ENCODE data around the gene SRCAP.

DNA sequence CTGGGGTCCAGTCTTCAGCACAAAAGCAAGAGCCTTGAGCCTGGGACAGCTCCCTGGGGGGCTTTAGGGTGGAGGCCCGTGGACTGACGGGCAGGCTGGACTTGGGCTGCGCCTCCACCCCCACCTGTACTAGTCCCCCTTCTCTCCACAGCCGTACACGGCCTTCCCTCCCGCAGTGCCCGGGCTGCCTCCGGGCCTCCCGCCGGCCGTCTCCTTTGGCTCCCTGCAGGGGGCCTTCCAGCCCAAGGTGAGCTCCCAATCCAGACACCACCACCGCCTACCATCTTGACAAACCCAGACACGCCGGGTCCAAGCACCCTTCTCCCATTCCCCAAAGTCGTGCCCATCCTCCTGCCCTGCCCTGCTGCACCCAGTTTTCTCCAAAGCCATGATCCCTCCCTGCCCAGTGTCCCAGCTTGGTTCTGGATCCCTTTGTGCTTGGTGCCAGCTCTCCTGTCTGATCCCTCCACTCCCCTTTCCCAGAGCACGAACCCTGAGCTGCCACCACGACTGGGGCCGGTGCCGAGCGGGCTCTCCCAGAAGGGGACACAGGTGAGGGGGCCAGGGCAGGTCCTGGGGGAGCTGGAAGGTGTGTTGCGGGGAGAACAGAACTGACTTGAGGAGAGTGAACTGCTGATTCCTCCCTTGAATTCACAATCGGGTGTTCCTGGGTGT, 33.7 kb upstream of the SRCAP start:
- TF ChIP-seq, protein P1, sequence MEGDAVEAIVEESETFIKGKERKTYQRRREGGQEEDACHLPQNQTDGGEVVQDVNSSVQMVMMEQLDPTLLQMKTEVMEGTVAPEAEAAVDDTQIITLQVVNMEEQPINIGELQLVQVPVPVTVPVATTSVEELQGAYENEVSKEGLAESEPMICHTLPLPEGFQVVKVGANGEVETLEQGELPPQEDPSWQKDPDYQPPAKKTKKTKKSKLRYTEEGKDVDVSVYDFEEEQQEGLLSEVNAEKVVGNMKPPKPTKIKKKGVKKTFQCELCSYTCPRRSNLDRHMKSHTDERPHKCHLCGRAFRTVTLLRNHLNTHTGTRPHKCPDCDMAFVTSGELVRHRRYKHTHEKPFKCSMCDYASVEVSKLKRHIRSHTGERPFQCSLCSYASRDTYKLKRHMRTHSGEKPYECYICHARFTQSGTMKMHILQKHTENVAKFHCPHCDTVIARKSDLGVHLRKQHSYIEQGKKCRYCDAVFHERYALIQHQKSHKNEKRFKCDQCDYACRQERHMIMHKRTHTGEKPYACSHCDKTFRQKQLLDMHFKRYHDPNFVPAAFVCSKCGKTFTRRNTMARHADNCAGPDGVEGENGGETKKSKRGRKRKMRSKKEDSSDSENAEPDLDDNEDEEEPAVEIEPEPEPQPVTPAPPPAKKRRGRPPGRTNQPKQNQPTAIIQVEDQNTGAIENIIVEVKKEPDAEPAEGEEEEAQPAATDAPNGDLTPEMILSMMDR (IDR thresholded peaks at IDR 0.05; ENCODE audit: low read length), result no peak
- TF ChIP-seq EZH2 (optimal IDR thresholded peaks at IDR 0.05; ENCODE audit: low read depth, low read length) (no peak), EZH2phosphoT487 (IDR thresholded peaks at IDR 0.05; ENCODE audit: low read length) (no peak)

All from MM.1S (cell line).